ENCODE data around the gene FAM200A.
"Not testable (repeated sequence)": the region's sequence is repeated elsewhere in the genome, so short reads cannot be mapped to it uniquely, and the experiment has no call there.

Gene FAM200A

DNA sequence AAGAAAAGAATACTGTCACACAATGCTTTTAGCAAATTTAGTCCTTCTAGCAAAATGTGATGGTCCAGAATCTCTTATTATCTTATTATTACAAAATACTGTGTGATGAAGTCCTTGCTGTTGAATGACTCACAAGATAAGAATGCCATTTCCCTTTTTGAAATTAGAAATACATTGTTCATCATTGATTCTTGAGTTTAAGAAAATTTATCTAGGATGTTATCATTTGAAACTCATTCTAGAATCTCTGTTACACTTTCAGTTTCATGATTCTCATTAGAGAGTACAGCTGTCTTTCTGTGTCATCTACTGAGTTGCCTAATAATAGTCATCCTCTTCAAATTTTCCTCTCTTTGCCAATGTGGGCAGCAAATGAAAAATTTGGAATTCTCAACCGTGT is 37.9 kb downstream of the FAM200A start:
- TF ChIP-seq POLR2A (IDR thresholded peaks at IDR 0.05; ENCODE audit: low read depth, low read length) = no peak
- TF ChIP-seq SPI1 (IDR thresholded peaks at IDR 0.05; ENCODE audit: low read depth, low read length) = no peak
- TF ChIP-seq POLR2AphosphoS5 (IDR thresholded peaks at IDR 0.05; ENCODE audit: low read depth, low read length) = no peak
- no peak for TF ChIP-seq POU2F2 (IDR thresholded peaks at IDR 0.05; ENCODE audit: low read depth, low read length)
- TF ChIP-seq TAF1 (IDR thresholded peaks at IDR 0.05; ENCODE audit: low read depth, low read length) = no peak
- DNase-seq (ENCODE audit: insufficient read length, low spot score) = no peak
- FAIRE-seq = no peak

DNA sequence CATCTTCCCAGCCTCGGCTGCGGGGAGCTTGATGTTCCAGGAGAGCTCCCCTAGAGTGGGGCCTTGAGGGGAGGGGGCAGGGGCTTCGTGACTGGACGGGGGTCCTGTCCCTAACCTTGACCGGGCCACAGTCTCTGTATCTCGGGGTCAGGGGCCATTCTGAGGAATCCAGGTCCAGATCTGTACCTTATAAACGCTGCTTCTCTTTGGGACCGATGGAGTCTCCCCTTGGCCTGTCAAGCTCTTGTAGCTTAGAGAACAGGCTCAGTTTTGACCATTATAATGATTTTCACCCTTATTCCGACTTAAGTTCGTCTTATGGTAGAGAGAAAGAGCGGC is 46.6 kb downstream of the FAM200A start:
- DNase-seq (ENCODE audit: insufficient read length, low spot score) (no peak), FAIRE-seq (no peak)
- TF ChIP-seq SPI1 (IDR thresholded peaks at IDR 0.05; ENCODE audit: low read depth, low read length) (no peak), POLR2A (IDR thresholded peaks at IDR 0.05; ENCODE audit: low read depth, low read length) (no peak), PAX5 (IDR thresholded peaks at IDR 0.05; ENCODE audit: insufficient read depth, low read length, severe bottlenecking) (no peak), POU2F2 (IDR thresholded peaks at IDR 0.05; ENCODE audit: low read depth, low read length) (no peak), TAF1 (IDR thresholded peaks at IDR 0.05; ENCODE audit: low read depth, low read length) (no peak), POLR2AphosphoS5 (IDR thresholded peaks at IDR 0.05; ENCODE audit: low read depth, low read length) (no peak)

DNA sequence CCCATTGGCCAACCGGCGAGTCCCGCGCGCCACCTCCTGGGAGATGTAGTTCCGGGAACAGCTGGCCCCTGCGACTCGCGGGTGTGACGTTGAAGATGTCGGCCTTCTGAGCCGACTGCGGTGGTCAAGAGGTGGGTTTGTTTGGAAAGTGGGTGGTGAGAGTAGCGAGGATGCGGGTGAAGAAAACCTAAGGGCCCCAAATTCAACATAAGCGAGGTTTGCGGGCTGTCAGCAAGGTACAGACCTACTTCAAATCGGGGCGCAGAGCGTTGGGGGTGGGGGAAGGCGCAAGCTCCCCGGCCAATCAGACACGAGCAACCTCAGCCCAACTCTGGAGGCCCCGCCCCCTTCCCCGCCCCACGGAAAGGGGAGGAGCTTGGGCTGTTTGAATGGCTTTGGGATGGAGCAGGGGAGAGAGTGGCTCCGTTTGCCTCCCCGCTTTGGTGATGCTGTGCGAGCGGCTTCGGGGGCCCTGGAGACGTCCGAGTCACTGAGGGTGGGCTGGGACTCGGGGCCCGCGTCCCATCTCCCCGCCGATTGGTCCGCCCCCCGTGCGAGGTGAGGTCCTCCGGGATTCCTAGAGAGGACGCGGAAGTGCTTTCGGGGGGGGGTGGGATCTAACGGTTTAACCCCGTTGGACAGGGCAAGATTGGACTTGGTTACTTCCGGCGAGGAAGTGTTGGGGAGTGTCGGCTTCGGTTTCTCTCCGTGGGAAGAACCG is 47.2 kb downstream of the FAM200A start, which contains the start of gene ZKSCAN5:
ZKSCAN5 (plus strand) TSS at position 60 of the 721 bp plus-strand sequence. CDS start 1,383 bp downstream, outside the sequence.
- 0 out of 2 replicates have a peak, but pooled peaks have one; percentile 15 for TF ChIP-seq POU2F2 (IDR thresholded peaks at IDR 0.05; ENCODE audit: low read depth, low read length)
- peak; percentile 91 for TF ChIP-seq TAF1 (IDR thresholded peaks at IDR 0.05; ENCODE audit: low read depth, low read length)
- TF ChIP-seq PAX5 (IDR thresholded peaks at IDR 0.05; ENCODE audit: insufficient read depth, low read length, severe bottlenecking) = no peak
- TF ChIP-seq SPI1 (IDR thresholded peaks at IDR 0.05; ENCODE audit: low read depth, low read length) = peak; percentile 52; the same call in 1 of the 2 replicates
- TF ChIP-seq POLR2AphosphoS5 (IDR thresholded peaks at IDR 0.05; ENCODE audit: low read depth, low read length) = peak; percentile 90
- TF ChIP-seq POLR2A (IDR thresholded peaks at IDR 0.05; ENCODE audit: low read depth, low read length) = peak; percentile 88
- DNase-seq (ENCODE audit: insufficient read length, low spot score) (peak; percentile 89), FAIRE-seq (peak; percentile 82)

DNA sequence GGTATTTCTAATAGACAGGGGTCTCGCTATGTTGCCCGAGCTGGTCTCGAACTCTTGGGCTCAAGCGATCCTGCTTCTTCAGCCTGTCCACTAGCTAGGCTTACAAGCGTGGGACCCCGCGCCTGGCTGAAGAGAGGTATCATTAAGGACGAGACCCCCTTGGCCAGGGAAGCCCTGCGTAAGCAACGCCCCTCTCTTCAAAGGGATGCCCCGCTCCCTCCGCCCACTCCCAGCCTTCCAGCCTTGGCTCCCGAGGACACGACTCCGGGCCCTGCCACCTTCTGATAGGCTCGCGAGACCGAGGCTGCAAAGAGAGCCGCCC is 47.7 kb downstream of the FAM200A start:
- no peak for TF ChIP-seq POLR2AphosphoS5 (IDR thresholded peaks at IDR 0.05; ENCODE audit: low read depth, low read length)
- no peak for TF ChIP-seq PAX5 (IDR thresholded peaks at IDR 0.05; ENCODE audit: insufficient read depth, low read length, severe bottlenecking)
- no peak for TF ChIP-seq POLR2A (IDR thresholded peaks at IDR 0.05; ENCODE audit: low read depth, low read length)
- DNase-seq (ENCODE audit: insufficient read length, low spot score) = no peak
- FAIRE-seq = no peak

DNA sequence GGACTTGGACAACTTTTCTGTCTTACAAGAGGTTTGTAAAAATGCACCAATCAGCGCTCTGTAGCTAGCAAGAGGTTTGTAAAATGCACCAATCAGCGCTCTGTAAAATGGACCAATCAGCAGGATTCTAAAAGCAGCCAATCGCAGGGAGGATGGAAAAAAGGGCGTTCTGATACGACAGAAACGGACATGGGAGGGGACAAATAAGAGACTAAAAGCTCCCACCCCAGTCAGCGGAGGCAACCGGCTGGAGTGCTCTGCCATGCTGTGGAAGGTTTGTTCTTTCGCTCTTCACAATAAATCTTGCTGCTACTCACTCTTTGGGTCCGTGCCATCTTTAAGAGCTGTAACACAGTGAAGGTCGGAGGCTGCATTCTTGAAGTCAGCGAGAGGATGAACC is 50.7 kb downstream of the FAM200A start:
- not testable (repeated sequence) for FAIRE-seq; DNase-seq (ENCODE audit: insufficient read length, low spot score)

DNA sequence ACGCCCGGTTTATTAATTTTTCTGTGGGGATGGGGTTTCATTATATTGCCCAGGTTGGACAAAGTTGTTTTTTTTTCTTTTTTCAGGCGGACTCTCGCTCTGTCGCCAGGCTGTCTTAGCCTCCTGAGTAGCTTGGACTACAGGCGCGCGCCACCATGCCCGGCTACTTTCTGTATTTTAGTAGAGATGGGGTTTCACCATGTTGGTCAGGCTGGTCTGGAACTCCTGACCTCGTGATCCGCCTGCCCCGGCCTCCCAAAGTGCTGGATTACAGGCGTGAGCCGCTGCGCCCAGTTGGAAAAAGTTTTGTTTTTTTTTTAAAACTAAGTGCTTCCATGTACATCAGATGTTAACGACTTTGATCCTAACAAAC is 51.3 kb downstream of the FAM200A start:
- DNase-seq (ENCODE audit: insufficient read length, low spot score) = no peak
- no peak for TF ChIP-seq SPI1 (IDR thresholded peaks at IDR 0.05; ENCODE audit: low read depth, low read length)
- no peak for TF ChIP-seq POLR2AphosphoS5 (IDR thresholded peaks at IDR 0.05; ENCODE audit: low read depth, low read length)
- no peak for TF ChIP-seq PAX5 (IDR thresholded peaks at IDR 0.05; ENCODE audit: insufficient read depth, low read length, severe bottlenecking)
- TF ChIP-seq POU2F2 (IDR thresholded peaks at IDR 0.05; ENCODE audit: low read depth, low read length) = no peak
- no peak for TF ChIP-seq POLR2A (IDR thresholded peaks at IDR 0.05; ENCODE audit: low read depth, low read length)
- no peak for TF ChIP-seq TAF1 (IDR thresholded peaks at IDR 0.05; ENCODE audit: low read depth, low read length)
- FAIRE-seq = no peak

DNA sequence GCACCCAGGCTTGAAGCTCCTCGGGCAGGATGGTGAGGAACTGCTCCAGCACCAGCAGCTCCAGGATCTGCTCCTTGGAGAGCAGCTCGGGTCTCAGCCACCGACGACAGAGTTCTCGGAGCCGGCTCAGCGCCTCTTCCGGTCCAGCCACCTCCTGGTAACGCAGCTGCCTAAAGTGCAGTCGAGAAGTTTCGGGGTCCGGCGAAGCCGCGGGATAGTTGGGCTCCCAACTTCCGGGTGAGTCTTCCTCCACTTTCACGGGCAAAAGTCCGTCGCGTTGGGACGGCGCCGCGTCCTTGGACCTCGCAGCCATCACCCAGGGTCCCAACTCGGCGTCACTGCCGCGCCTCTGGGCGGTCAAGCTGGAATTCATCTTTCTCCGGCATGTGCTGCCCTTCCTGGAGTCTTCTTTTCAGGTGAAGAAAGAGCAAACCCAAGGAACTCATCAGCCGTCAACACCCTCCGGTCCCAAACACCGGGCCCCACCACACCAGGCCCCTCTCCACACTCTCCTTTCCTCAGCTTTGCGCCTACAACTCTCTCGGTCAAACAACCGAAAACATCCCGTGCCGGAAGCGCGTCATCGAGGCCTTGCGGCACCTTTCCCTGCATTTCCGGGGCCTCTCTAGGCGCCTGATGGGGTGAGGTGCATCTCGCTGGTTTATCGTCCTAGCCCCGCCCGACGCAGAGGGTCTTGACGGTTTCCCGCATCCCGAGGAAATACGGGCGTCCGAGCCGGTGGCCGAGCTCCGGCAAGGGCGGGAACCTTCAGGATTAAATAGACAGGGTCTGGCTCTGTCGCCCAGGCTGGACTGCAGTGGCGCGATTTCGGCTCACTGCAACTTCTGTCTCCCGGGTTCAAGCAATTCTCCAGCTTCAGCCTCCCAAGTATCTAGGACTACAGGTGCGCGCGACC is 51.9 kb downstream of the FAM200A start, which contains the start of gene ZNF394:
ZNF394 (minus strand) TSS at position 561 of the 916 bp plus-strand sequence; CDS start at position 373, 188 bp downstream.
- FAIRE-seq (peak; percentile 84), DNase-seq (ENCODE audit: insufficient read length, low spot score) (peak; percentile 80)
- peak; percentile 74 for TF ChIP-seq POU2F2 (IDR thresholded peaks at IDR 0.05; ENCODE audit: low read depth, low read length)
- no peak for TF ChIP-seq SPI1 (IDR thresholded peaks at IDR 0.05; ENCODE audit: low read depth, low read length)
- TF ChIP-seq POLR2A (IDR thresholded peaks at IDR 0.05; ENCODE audit: low read depth, low read length) = peak; percentile 95
- TF ChIP-seq PAX5 (IDR thresholded peaks at IDR 0.05; ENCODE audit: insufficient read depth, low read length, severe bottlenecking) = no peak
- peak; percentile 95 for TF ChIP-seq POLR2AphosphoS5 (IDR thresholded peaks at IDR 0.05; ENCODE audit: low read depth, low read length)
- TF ChIP-seq TAF1 (IDR thresholded peaks at IDR 0.05; ENCODE audit: low read depth, low read length) = peak; percentile 87

DNA sequence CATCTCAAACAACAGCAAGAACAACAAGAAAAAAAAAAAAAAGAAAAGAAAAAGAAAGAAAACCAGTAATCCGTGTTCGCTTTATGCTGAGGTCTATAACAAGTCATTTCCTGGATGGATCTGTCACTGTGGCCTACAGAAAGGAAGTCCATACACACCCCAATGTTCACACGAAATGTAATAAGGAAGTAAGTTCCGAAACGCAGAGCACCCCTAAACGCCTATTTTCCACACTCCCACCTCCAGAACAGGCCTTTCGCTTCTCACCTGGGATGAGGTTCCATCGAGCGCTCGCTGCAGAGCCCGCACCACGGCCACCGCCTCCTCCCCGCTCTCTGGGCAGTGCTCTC is 52.6 kb downstream of the FAM200A start:
- DNase-seq (ENCODE audit: insufficient read length, low spot score) = no peak
- TF ChIP-seq SPI1 (IDR thresholded peaks at IDR 0.05; ENCODE audit: low read depth, low read length) (peak; percentile 50; the same call in 1 of the 2 replicates), PAX5 (IDR thresholded peaks at IDR 0.05; ENCODE audit: insufficient read depth, low read length, severe bottlenecking) (no peak), POLR2A (IDR thresholded peaks at IDR 0.05; ENCODE audit: low read depth, low read length) (no peak)
- FAIRE-seq = no peak

DNA sequence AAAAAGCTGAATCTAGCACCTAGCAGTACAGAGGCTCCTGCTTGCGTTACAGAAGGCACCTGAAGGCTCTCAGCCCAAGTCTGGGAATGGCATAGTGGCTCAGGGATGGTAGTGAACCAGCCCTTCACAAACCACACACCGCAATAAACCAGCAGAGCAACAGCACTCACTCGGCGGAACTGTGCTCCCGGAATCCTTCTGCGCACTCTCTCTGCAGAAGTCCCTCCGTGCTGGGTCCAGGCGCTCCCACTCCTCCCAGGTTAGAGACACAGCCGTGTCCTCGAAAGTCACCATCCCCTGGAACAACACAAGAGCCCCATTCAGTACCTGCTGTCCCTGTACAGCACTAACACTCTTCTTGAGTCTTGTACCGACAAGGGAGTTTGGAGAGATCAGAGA is 53.4 kb downstream of the FAM200A start:
- no peak for TF ChIP-seq POLR2AphosphoS5 (IDR thresholded peaks at IDR 0.05; ENCODE audit: low read depth, low read length)
- TF ChIP-seq TAF1 (IDR thresholded peaks at IDR 0.05; ENCODE audit: low read depth, low read length) = no peak
- TF ChIP-seq PAX5 (IDR thresholded peaks at IDR 0.05; ENCODE audit: insufficient read depth, low read length, severe bottlenecking) = no peak
- no peak for TF ChIP-seq SPI1 (IDR thresholded peaks at IDR 0.05; ENCODE audit: low read depth, low read length)
- no peak for TF ChIP-seq POLR2A (IDR thresholded peaks at IDR 0.05; ENCODE audit: low read depth, low read length)
- TF ChIP-seq POU2F2 (IDR thresholded peaks at IDR 0.05; ENCODE audit: low read depth, low read length) = no peak
- FAIRE-seq (no peak), DNase-seq (ENCODE audit: insufficient read length, low spot score) (no peak)

Data from GM12891 (cell line).